Caco-2 (cell line): ENCODE results near the gene SPATA2L. TPM values are rescaled to one million over a fixed set of nuclear protein-coding genes. Genes with fewer than 3 reads are reported as not detected.

ENCODE experiments used
- BruUV-seq: library from RNA; stranded (reverse); fragments of 400-500 nt; replicated peaks from 2 replicates; lab custom pipeline; 2021; lab: Mats Ljungman, UMichigan
- CTCF ChIA-PET: fragments of 300-600 bp; sonication (Branson Sonifier 250); formaldehyde crosslinking; loops from one replicate; lab custom pipeline; 2022; ENCODE audit warnings: antibody characterized with exemption; lab: Charles Lee
- POLR2A ChIA-PET: fragments of 300-600 bp; sonication (Branson Sonifier 250); formaldehyde crosslinking; loops from one replicate; lab custom pipeline; 2022; ENCODE audit warnings: antibody characterized with exemption; lab: Charles Lee
- DNase-seq, 2 experiments: peaks; one replicate each; pipeline versions ENCODE4 v3.0.0 to v3.0.0-alpha.2; 2020 to 2022
- H3K27me3 ChIP-seq: replicated peaks from 2 replicates; pipeline ENCODE4 v1.6.0; 2011; ENCODE audit warnings: low read length; ENCODE audit not compliant: control insufficient read depth, insufficient read depth
- H3K36me3 ChIP-seq: 2 replicates; pipeline ENCODE4 v1.5.1; 2011; ENCODE audit warnings: low read length; ENCODE audit not compliant: control insufficient read depth, insufficient read depth
- H3K4me1 ChIP-seq: fragments of 250-450 bp; sonication (Bioruptor Pico); 2 replicates; pipeline ENCODE4 v1.5.1; 2020; ENCODE audit warnings: mild to moderate bottlenecking
- H3K4me3 ChIP-seq: 2 replicates; pipeline ENCODE4 v1.5.1; 2011; ENCODE audit warnings: low read depth, mild to moderate bottlenecking, control low read depth, low read length
- H3K9me3 ChIP-seq: fragments of 250-450 bp; sonication (Bioruptor Pico); 2 replicates; pipeline ENCODE4 v1.5.1; 2020; ENCODE audit warnings: mild to moderate bottlenecking, moderate library complexity
- H3K27ac Mint-ChIP-seq: one replicate; pipeline ENCODE4 v1.8.0; 2022; ENCODE audit warnings: mixed read lengths; ENCODE audit not compliant: unreplicated experiment
- H3K27me3 Mint-ChIP-seq: one replicate; pipeline ENCODE4 v1.8.0; 2022; ENCODE audit warnings: mixed read lengths; ENCODE audit not compliant: insufficient read depth, unreplicated experiment
- H3K36me3 Mint-ChIP-seq: one replicate; pipeline ENCODE4 v1.8.0; 2022; ENCODE audit warnings: mild to moderate bottlenecking, mixed read lengths; ENCODE audit not compliant: insufficient read depth, unreplicated experiment
- H3K4me1 Mint-ChIP-seq: one replicate; pipeline ENCODE4 v1.8.0; 2022; ENCODE audit warnings: low read depth, mixed read lengths; ENCODE audit not compliant: unreplicated experiment
- H3K4me3 Mint-ChIP-seq: one replicate; pipeline ENCODE4 v1.8.0; 2022; ENCODE audit warnings: mild to moderate bottlenecking, moderate library complexity, mixed read lengths; ENCODE audit not compliant: unreplicated experiment
- H3K9me3 Mint-ChIP-seq: one replicate; pipeline ENCODE4 v1.8.0; 2022; ENCODE audit warnings: mixed read lengths; ENCODE audit not compliant: unreplicated experiment
- intact Hi-C: fragments of 100-400 bp; cut with micrococcal nuclease; formaldehyde crosslinking; loops from one replicate; pipeline ENCODE4 v1.10.0; 2022; ENCODE audit not compliant: unreplicated experiment
- total RNA-seq: library from RNA; stranded (reverse); gene quantifications from 2 replicates; pipeline ENCODE4 v1.2.3, GENCODE V29; 2022
- TF ChIP-seq, protein P1 (sequence below), 2 experiments: fragments of 200-600 bp in 1 of 2; IDR thresholded peaks; 1 replicate in 1 of 2; 2 replicates in 1 of 2; pipeline versions ENCODE4 v1.5.1 to v1.8.0; 2011 to 2022; ENCODE audit warnings: antibody characterized with exemption in 1 of 2, control low read depth in 1 of 2, inconsistent platforms in 1 of 2, low read depth in 1 of 2, low read length in 1 of 2, mild to moderate bottlenecking in 1 of 2, moderate library complexity in 1 of 2; ENCODE audit not compliant: insufficient read depth in 1 of 2, severe bottlenecking in 1 of 2, unreplicated experiment in 1 of 2

SPATA2L gene
- total RNA-seq, 1 experiment from 2014 or later: 16.4 TPM

DNA sequence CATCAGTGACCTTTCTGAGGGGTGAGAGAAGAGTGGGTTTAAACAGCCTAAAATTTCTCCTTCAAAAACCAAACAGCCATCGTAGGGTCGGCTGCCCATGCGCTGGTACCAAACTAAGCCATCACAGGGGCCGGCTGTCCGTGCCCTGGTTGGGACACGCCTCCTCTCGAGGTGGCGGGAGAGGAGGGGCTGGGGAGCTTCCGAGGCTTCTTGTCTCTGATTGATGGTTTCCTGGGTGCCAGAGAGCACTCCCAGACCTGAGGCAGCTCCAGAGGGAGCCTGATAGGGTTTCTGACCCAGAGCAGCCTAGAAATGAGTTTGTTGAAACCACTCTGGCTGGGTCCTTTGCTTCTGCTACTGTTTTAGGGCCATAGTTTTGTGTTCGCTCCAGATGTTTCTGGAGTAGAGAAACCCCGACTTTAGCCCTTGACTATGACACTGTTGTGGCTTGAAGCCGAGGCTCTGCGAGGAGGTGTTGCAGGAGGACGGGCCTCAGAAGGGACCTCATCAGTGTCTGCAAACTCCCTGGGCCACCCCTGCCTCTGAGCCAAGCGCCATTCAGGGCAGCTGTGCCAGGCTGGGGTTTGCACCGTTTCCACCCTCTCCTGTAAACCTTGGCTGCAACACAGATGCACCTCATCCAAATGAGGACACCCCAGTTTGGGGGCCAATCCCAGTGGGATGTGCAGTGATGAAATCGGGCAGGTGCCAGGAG, 26.1 kb upstream of the SPATA2L start:
- no peaks in the 10 kb centered on the region for H3K27me3 ChIP-seq
- peaks cover 8% of the 10 kb centered on the region for H3K36me3 ChIP-seq
- no peaks in the 10 kb centered on the region for H3K9me3 ChIP-seq
- intact Hi-C loops: no loop called here
- Mint-ChIP-seq H3K4me3 (no peak overlapping the region), H3K27me3 (no peaks in the 10 kb centered on the region), H3K27ac (no peak overlapping the region), H3K36me3 (peaks cover 74% of the 10 kb centered on the region), H3K4me1 (peaks cover 7% of the 10 kb centered on the region), H3K9me3 (no peaks in the 10 kb centered on the region)
- no TSS peak for BruUV-seq
- ChIA-PET POLR2A (no interaction called here), CTCF (no interaction called here)
- DNase-seq: no peak
- no peak overlapping the region for H3K4me3 ChIP-seq
- TF ChIP-seq, protein P1, sequence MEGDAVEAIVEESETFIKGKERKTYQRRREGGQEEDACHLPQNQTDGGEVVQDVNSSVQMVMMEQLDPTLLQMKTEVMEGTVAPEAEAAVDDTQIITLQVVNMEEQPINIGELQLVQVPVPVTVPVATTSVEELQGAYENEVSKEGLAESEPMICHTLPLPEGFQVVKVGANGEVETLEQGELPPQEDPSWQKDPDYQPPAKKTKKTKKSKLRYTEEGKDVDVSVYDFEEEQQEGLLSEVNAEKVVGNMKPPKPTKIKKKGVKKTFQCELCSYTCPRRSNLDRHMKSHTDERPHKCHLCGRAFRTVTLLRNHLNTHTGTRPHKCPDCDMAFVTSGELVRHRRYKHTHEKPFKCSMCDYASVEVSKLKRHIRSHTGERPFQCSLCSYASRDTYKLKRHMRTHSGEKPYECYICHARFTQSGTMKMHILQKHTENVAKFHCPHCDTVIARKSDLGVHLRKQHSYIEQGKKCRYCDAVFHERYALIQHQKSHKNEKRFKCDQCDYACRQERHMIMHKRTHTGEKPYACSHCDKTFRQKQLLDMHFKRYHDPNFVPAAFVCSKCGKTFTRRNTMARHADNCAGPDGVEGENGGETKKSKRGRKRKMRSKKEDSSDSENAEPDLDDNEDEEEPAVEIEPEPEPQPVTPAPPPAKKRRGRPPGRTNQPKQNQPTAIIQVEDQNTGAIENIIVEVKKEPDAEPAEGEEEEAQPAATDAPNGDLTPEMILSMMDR (IDR thresholded peaks at IDR 0.05; ENCODE audit: insufficient read depth in 1 of 2, low read depth in 1 of 2, low read length in 1 of 2, severe bottlenecking in 1 of 2, unreplicated experiment in 1 of 2): no peak
- peaks cover 7% of the 10 kb centered on the region for H3K4me1 ChIP-seq

DNA sequence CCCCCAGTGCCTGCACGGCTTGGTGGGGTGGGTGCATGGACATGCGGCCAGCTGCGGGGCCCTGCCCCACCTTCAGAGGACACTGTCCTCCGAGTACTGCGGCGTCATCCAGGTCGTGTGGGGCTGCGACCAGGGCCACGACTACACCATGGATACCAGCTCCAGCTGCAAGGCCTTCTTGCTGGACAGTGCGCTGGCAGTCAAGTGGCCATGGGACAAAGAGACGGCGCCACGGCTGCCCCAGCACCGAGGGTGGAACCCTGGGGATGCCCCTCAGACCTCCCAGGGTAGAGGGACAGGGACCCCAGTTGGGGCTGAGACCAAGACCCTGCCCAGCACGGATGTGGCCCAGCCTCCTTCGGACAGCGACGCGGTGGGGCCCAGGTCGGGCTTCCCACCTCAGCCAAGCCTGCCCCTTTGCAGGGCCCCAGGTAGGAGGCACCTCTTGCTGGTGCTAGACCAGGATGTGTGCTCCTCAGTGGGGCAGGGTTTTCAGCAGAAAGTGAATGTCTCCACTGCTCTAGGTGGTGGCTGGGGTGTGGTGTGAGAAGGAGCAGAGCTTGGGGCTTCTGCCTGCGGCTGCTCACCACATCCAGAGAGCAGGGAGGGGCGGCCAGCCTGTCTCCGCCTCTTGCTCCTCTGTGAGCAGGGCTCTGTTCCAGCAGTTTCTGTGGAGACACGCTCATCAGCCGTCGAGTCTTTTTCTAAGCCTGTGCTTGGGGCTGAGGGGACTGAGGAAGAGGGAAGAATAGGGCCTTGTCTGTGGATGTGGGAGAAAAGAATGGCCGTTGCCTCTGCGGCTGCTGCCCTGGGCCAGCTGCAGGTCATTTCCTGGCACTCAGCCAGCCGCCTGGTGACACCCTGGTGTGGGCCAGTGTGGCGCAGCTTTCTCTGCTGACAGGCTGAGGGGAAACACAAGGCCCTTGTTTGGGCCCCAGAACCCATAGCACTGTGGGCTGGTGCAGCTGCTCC, 22.1 kb upstream of the SPATA2L start:
- H3K4me3 Mint-ChIP-seq: peak overlapping the region; percentile 80
- peaks cover 14% of the 10 kb centered on the region for H3K4me1 Mint-ChIP-seq
- Histone ChIP-seq H3K27me3 (no peaks in the 10 kb centered on the region), H3K4me3 (no peak overlapping the region), H3K9me3 (no peaks in the 10 kb centered on the region), H3K36me3 (peaks cover 8% of the 10 kb centered on the region), H3K4me1 (peaks cover 25% of the 10 kb centered on the region)
- H3K27me3 Mint-ChIP-seq: no peaks in the 10 kb centered on the region
- H3K27ac Mint-ChIP-seq: peak overlapping the region; percentile 83
- no TSS peak for BruUV-seq
- TF ChIP-seq, protein P1 (IDR thresholded peaks at IDR 0.05; ENCODE audit: insufficient read depth in 1 of 2, low read depth in 1 of 2, low read length in 1 of 2, severe bottlenecking in 1 of 2, unreplicated experiment in 1 of 2): no peak
- ChIA-PET CTCF (no interaction called here), POLR2A (no interaction called here)
- DNase-seq: no peak
- H3K36me3 Mint-ChIP-seq: peaks cover 73% of the 10 kb centered on the region
- intact Hi-C loops: no loop called here
- no peaks in the 10 kb centered on the region for H3K9me3 Mint-ChIP-seq
